HEK293 (cell line): ENCODE data around the gene MS4A14.

Experiments used
- CTCF ChIA-PET: fragments of 350-600 bp; formaldehyde crosslinking; extraction: SDS; loops from one replicate; lab custom pipeline; 2021; ENCODE audit warnings: antibody characterized with exemption; lab: Yijun Ruan, JAX
- POLR2A ChIA-PET: fragments of 300-600 bp; formaldehyde crosslinking; extraction: SDS; loops from one replicate; lab custom pipeline; 2020; ENCODE audit warnings: antibody characterized with exemption, inconsistent platforms; lab: Yijun Ruan, JAX
- H3K27ac ChIP-seq: fragments of 200-500 bp; sonication (Bioruptor generic); 2 replicates; pipeline ENCODE4 v1.5.1; 2014; ENCODE audit warnings: low read depth, low read length, control low read depth, inconsistent platforms; ENCODE audit errors: extremely low read depth
- H3K36me3 ChIP-seq, 2 experiments: fragments of 200-500 bp in 1 of 2; sonication (Bioruptor generic) in 1 of 2; 1 replicate in 1 of 2; 2 replicates in 1 of 2; pipeline ENCODE4 v1.5.1; 2014 to 2017; ENCODE audit warnings: inconsistent platforms in 2 of 2, low read length in 2 of 2; ENCODE audit not compliant: control insufficient read depth in 2 of 2, insufficient read depth in 1 of 2
- H3K4me1 ChIP-seq: fragments of 200-500 bp; sonication (Bioruptor generic); 2 replicates; pipeline ENCODE4 v1.5.1; 2014; ENCODE audit warnings: mild to moderate bottlenecking, low read length, inconsistent platforms; ENCODE audit not compliant: control insufficient read depth, insufficient read depth
- H3K4me3 ChIP-seq: 2 replicates; pipeline ENCODE4 v1.5.1; 2011; ENCODE audit warnings: low read depth, mild to moderate bottlenecking, control low read depth, low read length, moderate library complexity
- H3K9me3 ChIP-seq: fragments of 200-500 bp; sonication (Bioruptor generic); 2 replicates; pipeline ENCODE4 v1.5.1; 2014; ENCODE audit warnings: low read depth, low read length, inconsistent platforms; ENCODE audit not compliant: control insufficient read depth, insufficient read depth
- BCL11A ChIP-seq: fragments of 450-650 bp; formaldehyde crosslinking; IDR thresholded peaks from 2 replicates; pipeline ENCODE4 v1.5.1; 2016; ENCODE audit warnings: low read depth, missing biosample characterization, missing genetic modification characterization
- KLF10 ChIP-seq: fragments of 450-650 bp; IDR thresholded peaks from 2 replicates; pipeline ENCODE4 v1.5.1; 2018; ENCODE audit warnings: missing biosample characterization, mild to moderate bottlenecking, missing genetic modification characterization
- RBAK ChIP-seq: fragments of 450-650 bp; formaldehyde crosslinking; IDR thresholded peaks from 2 replicates; pipeline ENCODE4 v1.5.1; 2016; ENCODE audit warnings: missing biosample characterization, missing genetic modification characterization
- SETDB1 ChIP-seq: IDR thresholded peaks from one replicate; pipeline ENCODE4 v1.6.1; 2017; ENCODE audit warnings: mild to moderate bottlenecking, low read length, moderate library complexity, mixed read lengths; ENCODE audit not compliant: insufficient read length
- ZBTB11 ChIP-seq: fragments of 450-650 bp; formaldehyde crosslinking; conservative IDR thresholded peaks from 2 replicates; pipeline ENCODE4 v1.5.1; 2016; ENCODE audit warnings: low read depth, missing biosample characterization, missing genetic modification characterization
- ZFP69B ChIP-seq: fragments of 450-650 bp; formaldehyde crosslinking; IDR thresholded peaks from 2 replicates; pipeline ENCODE4 v1.5.1; 2016; ENCODE audit warnings: missing biosample characterization, missing genetic modification characterization
- ZNF157 ChIP-seq: fragments of 450-650 bp; formaldehyde crosslinking; IDR thresholded peaks from 2 replicates; pipeline ENCODE4 v1.5.1; 2016; ENCODE audit warnings: missing biosample characterization, missing genetic modification characterization
- ZNF174 ChIP-seq: fragments of 450-650 bp; formaldehyde crosslinking; IDR thresholded peaks from 2 replicates; pipeline ENCODE4 v1.5.0; 2017; ENCODE audit warnings: missing biosample characterization, mild to moderate bottlenecking, missing genetic modification characterization
- ZNF302 ChIP-seq: fragments of 450-650 bp; formaldehyde crosslinking; IDR thresholded peaks from 2 replicates; pipeline ENCODE4 v1.5.1; 2016; ENCODE audit warnings: missing biosample characterization, missing genetic modification characterization, low read depth
- ZNF549 ChIP-seq: fragments of 450-650 bp; IDR thresholded peaks from 2 replicates; pipeline ENCODE4 v1.5.1; 2018; ENCODE audit warnings: missing biosample characterization, missing genetic modification characterization, mild to moderate bottlenecking, inconsistent platforms, moderate library complexity
- ZNF658 ChIP-seq: fragments of 450-650 bp; formaldehyde crosslinking; IDR thresholded peaks from 2 replicates; pipeline ENCODE4; 2016; ENCODE audit warnings: missing biosample characterization, missing genetic modification characterization
- ZNF704 ChIP-seq: fragments of 450-650 bp; formaldehyde crosslinking; IDR thresholded peaks from 2 replicates; pipeline ENCODE4 v1.5.1; 2016; ENCODE audit warnings: missing biosample characterization, missing genetic modification characterization
- ZSCAN18 ChIP-seq: fragments of 450-650 bp; formaldehyde crosslinking; IDR thresholded peaks from 2 replicates; pipeline ENCODE4 v1.5.1; 2016; ENCODE audit warnings: missing biosample characterization, missing genetic modification characterization
- TF ChIP-seq, protein P1 (sequence below): fragments of 450-650 bp; formaldehyde crosslinking; IDR thresholded peaks from 2 replicates; pipeline ENCODE4 v1.5.1; 2016; ENCODE audit warnings: missing biosample characterization, missing genetic modification characterization

Gene MS4A14

GRCh38 chr11:60360621-60361020 lies 35.6 kb upstream of the MS4A14 start:
- TF ChIP-seq RBAK (tag by site-specific recombination) (no peak), ZNF174 (tag by site-specific recombination) (no peak), SETDB1 (peak; percentile 53)
- Histone ChIP-seq H3K4me1 (no peaks in the 10 kb centered on the region), H3K9me3 (no peaks in the 10 kb centered on the region), H3K4me3 (no peak overlapping the region), H3K36me3 (no peaks in the 10 kb centered on the region), H3K27ac (no peak overlapping the region)
- ChIA-PET POLR2A (no interaction called here), CTCF (interaction anchor here (0.9 kb wide), 1 partner anchor 257 kb away, joined by 3 read pairs; no protein-coding TSS in a partner anchor)

DNA sequence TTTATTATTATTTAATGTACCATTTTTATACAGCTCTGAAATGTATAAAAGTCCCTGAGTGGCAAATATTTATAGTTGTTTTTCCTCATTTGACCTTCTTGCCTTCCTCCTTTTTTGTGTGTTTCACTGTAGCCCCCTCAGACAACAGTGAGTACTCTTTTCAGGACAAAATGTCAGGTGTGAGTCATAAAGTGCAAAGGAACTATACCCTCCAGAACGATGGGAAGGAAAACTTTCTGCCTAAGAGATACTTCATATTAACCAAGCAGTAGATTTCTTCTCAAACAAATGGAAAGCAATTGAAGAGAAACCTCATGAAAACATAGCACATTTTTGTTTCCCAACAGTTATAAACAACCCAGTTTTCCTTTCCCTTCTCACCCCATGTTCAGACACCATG lies 34.0 kb upstream of the MS4A14 start:
- CTCF ChIA-PET: interaction anchor here (0.6 to 2.1 kb wide), 10 partner anchors 9 to 311 kb away, joined by 3 to 14 read pairs (median 3); no protein-coding TSS in a partner anchor
- TF ChIP-seq KLF10 (no peak), ZBTB11 (tag by site-specific recombination) (no peak), ZNF704 (tag by site-specific recombination) (no peak), ZNF549 (tag by site-specific recombination) (no peak), ZSCAN18 (no peak), ZFP69B (no peak), BCL11A (tag by site-specific recombination) (no peak), ZNF302 (tag by site-specific recombination) (no peak), ZNF157 (tag by site-specific recombination) (no peak), RBAK (tag by site-specific recombination) (no peak), ZNF658 (no peak)
- TF ChIP-seq, protein P1, sequence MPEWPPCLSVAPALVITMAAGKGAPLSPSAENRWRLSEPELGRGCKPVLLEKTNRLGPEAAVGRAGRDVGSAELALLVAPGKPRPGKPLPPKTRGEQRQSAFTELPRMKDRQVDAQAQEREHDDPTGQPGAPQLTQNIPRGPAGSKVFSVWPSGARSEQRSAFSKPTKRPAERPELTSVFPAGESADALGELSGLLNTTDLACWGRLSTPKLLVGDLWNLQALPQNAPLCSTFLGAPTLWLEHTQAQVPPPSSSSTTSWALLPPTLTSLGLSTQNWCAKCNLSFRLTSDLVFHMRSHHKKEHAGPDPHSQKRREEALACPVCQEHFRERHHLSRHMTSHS (tag by site-specific recombination): no peak
- POLR2A ChIA-PET: no interaction called here

More for the DNA sequence above, 34.0 kb upstream of the MS4A14 start:
- no peaks in the 10 kb centered on the region for H3K4me1 ChIP-seq
- no peaks in the 10 kb centered on the region for H3K9me3 ChIP-seq
- H3K36me3 ChIP-seq: no peaks in the 10 kb centered on the region
- no peak overlapping the region for H3K4me3 ChIP-seq
- no peak overlapping the region for H3K27ac ChIP-seq
